Activated CD8-positive, alpha-beta memory T cell treated with anti-CD3 and anti-CD28 coated beads, Interleukin-2, amount 50 U/mL, for 1 hour (primary cell): Measurements from ENCODE around the gene NOS1AP.

Experiments
- DNase-seq: peaks from one replicate; pipeline ENCODE4 v3.0.0-alpha.2; 2020; ENCODE audit errors: extremely low read depth

The NOS1AP gene

GRCh38 chr1:162365284-162366020 is 296.0 kb downstream of the NOS1AP start:
- DNase-seq: no peak

- DNase-seq: no peak
These were observed 296.7 kb downstream of the NOS1AP start for GRCh38 chr1:162366149-162366548.

GRCh38 chr1:162366671-162367070 is 297.2 kb downstream of the NOS1AP start:
- no peak for DNase-seq

- DNase-seq: no peak
These were observed 297.6 kb downstream of the NOS1AP start for GRCh38 chr1:162367073-162367472.

GRCh38 chr1:162367772-162368171 is 298.3 kb downstream of the NOS1AP start:
- no peak for DNase-seq

GRCh38 chr1:162368451-162368850 is 299.0 kb downstream of the NOS1AP start:
- no peak for DNase-seq

- no peak for DNase-seq
These were observed 300.1 kb downstream of the NOS1AP start for GRCh38 chr1:162369571-162369970.

- DNase-seq: no peak
These were observed 300.7 kb downstream of the NOS1AP start for GRCh38 chr1:162370161-162370560.

GRCh38 chr1:162370721-162371120 is 301.2 kb downstream of the NOS1AP start:
- no peak for DNase-seq

- no peak for DNase-seq
These were observed 302.1 kb downstream of the NOS1AP start for GRCh38 chr1:162371611-162372010.

- no peak for DNase-seq
These were observed 302.9 kb downstream of the NOS1AP start for GRCh38 chr1:162372159-162373071.

- no peak for DNase-seq
These were observed 303.6 kb downstream of the NOS1AP start for GRCh38 chr1:162373072-162373427.

- DNase-seq: no peak
These were observed 304.2 kb downstream of the NOS1AP start for GRCh38 chr1:162373541-162374260.

GRCh38 chr1:162374406-162374805 is 304.9 kb downstream of the NOS1AP start:
- no peak for DNase-seq

GRCh38 chr1:162375463-162375862 is 306.0 kb downstream of the NOS1AP start:
- DNase-seq: no peak

GRCh38 chr1:162376691-162377090 is 307.2 kb downstream of the NOS1AP start, which contains the start of gene SPATA46:
SPATA46 (minus strand) TSS chr1:162376854; CDS start chr1:162376790, 64 bp downstream.
- no peak for DNase-seq

GRCh38 chr1:162380061-162380846 is 310.8 kb downstream of the NOS1AP start:
- no peak for DNase-seq

- DNase-seq: no peak
These were observed 311.9 kb downstream of the NOS1AP start, which contains the start of gene C1orf226 for GRCh38 chr1:162381383-162381782. C1orf226 (plus strand) TSS chr1:162381728; CDS start chr1:162381902, 174 bp downstream.

GRCh38 chr1:162381941-162382750 is 312.7 kb downstream of the NOS1AP start:
- no peak for DNase-seq

GRCh38 chr1:162383091-162383490 is 313.6 kb downstream of the NOS1AP start:
- DNase-seq: no peak
